Testis (tissue), 3 donors: Measurements from ENCODE around the gene TBXAS1. TPM values are rescaled to one million over a fixed set of nuclear protein-coding genes. Genes with fewer than 3 reads are reported as not detected.

Experiments used
- DNase-seq: peaks from one replicate; pipeline ENCODE4 v3.0.0-alpha.2; 2019
- H3K27ac ChIP-seq, 2 donors: fragments of 200-600 bp; sonication (generic); one replicate each; pipeline ENCODE4 v1.5.1; 2019
- H3K27me3 ChIP-seq: fragments of 200-600 bp; sonication (generic); one replicate; pipeline ENCODE4 v1.5.1; 2019
- H3K36me3 ChIP-seq: fragments of 200-600 bp; sonication (generic); one replicate; pipeline ENCODE4 v1.5.1; 2017; ENCODE audit warnings: low read depth; ENCODE audit errors: missing control alignments
- H3K4me1 ChIP-seq: fragments of 200-600 bp; sonication (generic); one replicate; pipeline ENCODE4 v1.5.1; 2019
- H3K4me3 ChIP-seq, 2 donors: fragments of 200-600 bp; sonication (generic); one replicate each; pipeline ENCODE4 v1.5.1; 2017 to 2019
- H3K9me3 ChIP-seq: fragments of 200-600 bp; sonication (generic); one replicate; pipeline ENCODE4 v1.5.1; 2017
- CTCF ChIP-seq, 3 experiments: fragments of 450-650 bp in 2 of 3; fragments of 200-600 bp in 1 of 3; sonication (generic) in 1 of 3; IDR thresholded peaks; one replicate each; pipeline ENCODE4 v1.5.1; 2016 to 2019; ENCODE audit warnings: antibody characterized with exemption in 3 of 3, mild to moderate bottlenecking in 2 of 3, moderate library complexity in 1 of 3
- POLR2A ChIP-seq: fragments of 450-650 bp; IDR thresholded peaks from one replicate; pipeline ENCODE4 v1.6.1; 2017; ENCODE audit warnings: antibody characterized with exemption, mild to moderate bottlenecking, moderate library complexity
- WGBS, 2 donors: methylation state at CpG; one replicate each; pipeline ENCODE4 v1.1.5; 2018; 5-methylcytosine and 5-hydroxymethylcytosine counted together
- intact Hi-C: fragments of 100-400 bp; cut with DNase I; formaldehyde crosslinking; loops from one replicate; pipeline ENCODE4 v1.15.1; 2023; ENCODE audit warnings: low total_unique reads
- polyA plus RNA-seq: library from polyadenylated mRNA; stranded (reverse); fragments of 350-450 nt; fragmentation: Illumina TruSeq; extraction: RNeasy Lipid Tissue Mini Kit (QIAGEN cat#74804); gene quantifications from one replicate; pipeline ENCODE4 v1.2.3, GENCODE V29; 2014; ENCODE audit warnings: low read depth, low replicate concordance; ENCODE audit not compliant: insufficient read depth
- total RNA-seq, 2 donors: library from RNA; depleted of rRNA; stranded (reverse); fragments of >200 nt; gene quantifications; one replicate each; pipeline ENCODE4 v1.2.3, GENCODE V29; 2016

TBXAS1 gene
- total and polyA plus RNA-seq, 3 donors from 2014 or later: 4.9 to 5.7 (median 5.2) TPM

GRCh38 chr7:139895141-139895829 lies 66.2 kb downstream of the TBXAS1 start:
- no peaks in the 10 kb centered on the region for H3K4me1 ChIP-seq
- no peaks in the 10 kb centered on the region for H3K9me3 ChIP-seq
- H3K27ac ChIP-seq: no peak overlapping the region
- no peaks in the 10 kb centered on the region for H3K27me3 ChIP-seq
- H3K36me3 ChIP-seq: no peaks in the 10 kb centered on the region
- no peak overlapping the region for H3K4me3 ChIP-seq
- intact Hi-C loops: no loop called here
- TF ChIP-seq CTCF (IDR thresholded peaks at IDR 0.05) (no peak), POLR2A (no peak)
- 72 to 86% methylated on average over 6 of the region's 6 CpGs for WGBS, 2 donors
- DNase-seq: no peak

- H3K9me3 ChIP-seq: no peaks in the 10 kb centered on the region
- WGBS, 2 donors: 87 to 95% methylated on average over 3 of the region's 3 CpGs
- intact Hi-C loops: no loop called here
- no peak overlapping the region for H3K27ac ChIP-seq
- no peaks in the 10 kb centered on the region for H3K4me1 ChIP-seq
- no peak overlapping the region for H3K4me3 ChIP-seq
- H3K27me3 ChIP-seq: no peaks in the 10 kb centered on the region
- no peak for TF ChIP-seq POLR2A
- TF ChIP-seq CTCF (IDR thresholded peaks at IDR 0.05): no peak
- no peaks in the 10 kb centered on the region for H3K36me3 ChIP-seq
- DNase-seq: no peak
Observed at GRCh38 chr7:139896288-139896687, 67.2 kb downstream of the TBXAS1 start.

- Histone ChIP-seq H3K27ac (no peak overlapping the region), H3K27me3 (no peaks in the 10 kb centered on the region), H3K4me3 (no peak overlapping the region), H3K9me3 (no peaks in the 10 kb centered on the region), H3K36me3 (no peaks in the 10 kb centered on the region), H3K4me1 (no peaks in the 10 kb centered on the region)
- intact Hi-C loops: no loop called here
- no peak for DNase-seq
- TF ChIP-seq POLR2A (no peak), CTCF (IDR thresholded peaks at IDR 0.05) (no peak)
- 57 to 58% methylated on average over 6 of the region's 6 CpGs for WGBS, 2 donors
Observed at GRCh38 chr7:139896831-139897230, 67.8 kb downstream of the TBXAS1 start.

- no peak for DNase-seq
- TF ChIP-seq POLR2A: no peak
- no peak for TF ChIP-seq CTCF (IDR thresholded peaks at IDR 0.05)
- no peaks in the 10 kb centered on the region for H3K9me3 ChIP-seq
Observed at GRCh38 chr7:139897422-139898090, 68.5 kb downstream of the TBXAS1 start.

More at GRCh38 chr7:139897422-139898090, 68.5 kb downstream of the TBXAS1 start:
- no peaks in the 10 kb centered on the region for H3K4me1 ChIP-seq
- no peak overlapping the region for H3K4me3 ChIP-seq
- no peaks in the 10 kb centered on the region for H3K36me3 ChIP-seq
- no peak overlapping the region for H3K27ac ChIP-seq
- H3K27me3 ChIP-seq: no peaks in the 10 kb centered on the region
- intact Hi-C loops: no loop called here
- WGBS, 2 donors: 94 to 95% methylated on average over 5 of the region's 5 CpGs
